ENCODE data around the gene PTPRR. TPM values are rescaled to one million over a fixed set of nuclear protein-coding genes. Genes with fewer than 3 reads are reported as not detected.
A peak's percentile ranks its signal among the peaks of the same experiment; 100 is the strongest.

The PTPRR gene
- total RNA-seq, 1 donor from 2014 or later = 0.33 TPM

DNA sequence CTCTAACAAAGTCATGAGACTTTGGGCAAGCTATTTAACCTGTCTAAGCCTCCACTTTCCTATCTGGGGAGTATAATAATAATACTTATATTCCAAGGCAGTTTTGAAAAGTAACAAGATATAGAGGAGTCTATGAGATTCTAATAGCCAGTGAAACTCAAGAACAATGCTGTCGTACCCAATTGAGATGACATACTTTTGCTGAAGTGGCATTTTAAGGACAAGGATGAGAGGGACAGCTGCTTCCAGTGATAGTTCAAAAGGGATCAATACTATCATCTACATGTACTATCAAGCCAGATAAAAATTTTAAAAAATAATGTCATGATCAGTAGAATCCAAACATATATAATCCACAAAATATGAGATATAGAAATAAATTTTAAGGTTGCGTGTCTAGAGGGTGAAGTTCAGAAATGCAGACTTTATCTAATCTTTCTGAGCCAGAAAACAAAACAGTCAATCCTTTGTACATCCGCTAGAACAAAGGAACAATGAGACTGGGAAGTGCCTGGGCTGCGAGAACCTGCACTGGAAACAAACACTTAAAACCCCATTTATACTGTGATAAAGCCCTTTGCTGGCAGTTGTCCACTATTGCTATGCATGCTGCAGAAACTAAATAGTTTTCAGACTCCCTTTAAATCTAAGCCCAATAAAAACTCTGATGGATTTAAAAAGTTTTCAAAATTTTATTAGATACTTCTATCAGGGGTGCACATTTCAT lies 321.9 kb downstream of the PTPRR start:
- H3K27ac Mint-ChIP-seq (ENCODE audit: unreplicated experiment) = peak overlapping the region; percentile 92
- H3K36me3 Mint-ChIP-seq (ENCODE audit: low read depth, unreplicated experiment) = peaks cover 43% of the 10 kb centered on the region
- DNase-seq (ENCODE audit: low spot score) = no peak
- no peaks in the 10 kb centered on the region for H3K9me3 Mint-ChIP-seq (ENCODE audit: unreplicated experiment)
- H3K4me3 Mint-ChIP-seq (ENCODE audit: unreplicated experiment) = no peak overlapping the region
- H3K4me1 Mint-ChIP-seq (ENCODE audit: unreplicated experiment) = peaks cover 31% of the 10 kb centered on the region
- H3K27me3 Mint-ChIP-seq (ENCODE audit: unreplicated experiment) = no peaks in the 10 kb centered on the region
- TF ChIP-seq, protein P1, sequence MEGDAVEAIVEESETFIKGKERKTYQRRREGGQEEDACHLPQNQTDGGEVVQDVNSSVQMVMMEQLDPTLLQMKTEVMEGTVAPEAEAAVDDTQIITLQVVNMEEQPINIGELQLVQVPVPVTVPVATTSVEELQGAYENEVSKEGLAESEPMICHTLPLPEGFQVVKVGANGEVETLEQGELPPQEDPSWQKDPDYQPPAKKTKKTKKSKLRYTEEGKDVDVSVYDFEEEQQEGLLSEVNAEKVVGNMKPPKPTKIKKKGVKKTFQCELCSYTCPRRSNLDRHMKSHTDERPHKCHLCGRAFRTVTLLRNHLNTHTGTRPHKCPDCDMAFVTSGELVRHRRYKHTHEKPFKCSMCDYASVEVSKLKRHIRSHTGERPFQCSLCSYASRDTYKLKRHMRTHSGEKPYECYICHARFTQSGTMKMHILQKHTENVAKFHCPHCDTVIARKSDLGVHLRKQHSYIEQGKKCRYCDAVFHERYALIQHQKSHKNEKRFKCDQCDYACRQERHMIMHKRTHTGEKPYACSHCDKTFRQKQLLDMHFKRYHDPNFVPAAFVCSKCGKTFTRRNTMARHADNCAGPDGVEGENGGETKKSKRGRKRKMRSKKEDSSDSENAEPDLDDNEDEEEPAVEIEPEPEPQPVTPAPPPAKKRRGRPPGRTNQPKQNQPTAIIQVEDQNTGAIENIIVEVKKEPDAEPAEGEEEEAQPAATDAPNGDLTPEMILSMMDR (IDR thresholded peaks at IDR 0.05; ENCODE audit: unreplicated experiment) = no peak

DNA sequence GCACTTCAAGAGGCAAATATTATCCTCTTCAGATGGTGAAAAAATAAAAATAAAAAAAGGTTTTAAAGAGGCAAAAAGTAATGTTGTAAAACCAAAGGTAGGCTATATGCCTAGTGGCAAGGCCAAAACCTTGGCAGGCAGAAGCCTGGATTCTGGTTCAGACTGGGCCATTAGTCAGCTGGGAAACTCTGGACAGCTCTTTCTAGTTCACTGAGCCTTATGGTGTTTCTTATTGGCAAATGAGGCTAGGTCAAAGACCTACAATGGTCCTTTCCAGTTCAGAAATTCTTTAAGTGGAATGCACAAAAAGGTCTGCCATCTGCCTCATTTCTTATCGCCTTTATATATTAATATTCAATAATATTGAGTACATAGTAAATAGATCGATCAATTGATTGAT lies 327.9 kb downstream of the PTPRR start:
- no peaks in the 10 kb centered on the region for H3K9me3 Mint-ChIP-seq (ENCODE audit: unreplicated experiment)
- DNase-seq (ENCODE audit: low spot score) = no peak
- peaks cover 16% of the 10 kb centered on the region for H3K4me1 Mint-ChIP-seq (ENCODE audit: unreplicated experiment)
- no peak overlapping the region for H3K4me3 Mint-ChIP-seq (ENCODE audit: unreplicated experiment)
- no peak overlapping the region for H3K27ac Mint-ChIP-seq (ENCODE audit: unreplicated experiment)
- TF ChIP-seq, protein P1 (IDR thresholded peaks at IDR 0.05; ENCODE audit: unreplicated experiment) = no peak
- H3K36me3 Mint-ChIP-seq (ENCODE audit: low read depth, unreplicated experiment) = peaks cover 76% of the 10 kb centered on the region
- H3K27me3 Mint-ChIP-seq (ENCODE audit: unreplicated experiment) = no peaks in the 10 kb centered on the region

DNA sequence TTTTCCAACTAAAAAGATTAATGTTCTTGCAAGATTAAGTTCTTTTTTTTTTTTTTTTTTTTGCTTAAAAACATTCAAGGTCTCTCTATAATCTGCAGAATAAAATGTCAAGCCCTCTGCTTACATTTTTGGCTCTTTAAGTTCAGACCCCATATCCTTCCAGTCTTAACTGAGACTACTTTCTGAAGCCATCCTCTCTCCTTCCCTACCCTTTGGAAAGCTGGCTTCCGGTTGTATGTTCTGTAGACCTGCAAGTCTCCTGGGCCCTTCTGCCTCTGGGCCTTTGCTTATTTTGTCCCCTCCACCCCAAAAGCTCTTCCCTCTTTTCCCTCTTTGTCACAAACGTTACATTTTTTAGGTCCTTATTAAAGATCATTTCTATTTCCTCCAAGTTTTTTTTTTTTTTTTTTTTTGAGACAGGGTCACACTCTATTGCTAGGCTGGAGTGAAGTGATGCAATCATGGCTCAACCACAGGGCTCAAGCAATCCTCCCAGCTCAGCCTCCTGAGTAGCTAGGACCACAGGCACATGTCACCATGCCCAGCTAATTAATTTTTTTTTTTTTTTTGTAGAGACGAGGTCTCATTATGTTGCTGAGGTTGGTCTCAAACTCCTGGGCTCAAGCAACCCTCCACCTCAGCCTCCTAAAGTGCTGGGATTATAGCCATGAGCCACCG lies 329.9 kb downstream of the PTPRR start:
- H3K36me3 Mint-ChIP-seq (ENCODE audit: low read depth, unreplicated experiment) = peaks cover 83% of the 10 kb centered on the region

DNA sequence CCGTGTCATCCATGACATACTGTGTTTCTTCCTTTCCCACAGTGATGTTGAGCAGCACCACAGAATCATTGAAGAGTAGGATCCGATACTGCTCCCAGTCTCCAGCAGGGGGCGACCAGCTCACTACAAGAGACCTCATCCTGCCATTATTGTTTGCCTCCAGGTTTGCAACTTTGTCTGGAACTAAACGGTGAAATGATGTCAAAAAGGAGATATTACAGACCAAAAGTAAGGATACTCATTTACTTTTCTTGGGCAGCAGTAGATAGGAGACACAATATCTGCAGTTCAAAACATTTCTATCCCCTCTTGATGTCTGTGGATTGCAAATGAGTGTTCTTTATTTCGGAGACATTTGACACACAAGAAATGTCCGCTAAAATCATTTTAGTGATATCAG lies 330.5 kb downstream of the PTPRR start:
- DNase-seq (ENCODE audit: low spot score) = peak; percentile 78
- no peak overlapping the region for H3K27ac Mint-ChIP-seq (ENCODE audit: unreplicated experiment)
- H3K4me1 Mint-ChIP-seq (ENCODE audit: unreplicated experiment) = peaks cover 8% of the 10 kb centered on the region
- H3K9me3 Mint-ChIP-seq (ENCODE audit: unreplicated experiment) = no peaks in the 10 kb centered on the region
- peaks cover 82% of the 10 kb centered on the region for H3K36me3 Mint-ChIP-seq (ENCODE audit: low read depth, unreplicated experiment)
- TF ChIP-seq, protein P1 (IDR thresholded peaks at IDR 0.05; ENCODE audit: unreplicated experiment) = peak; percentile 86
- no peaks in the 10 kb centered on the region for H3K27me3 Mint-ChIP-seq (ENCODE audit: unreplicated experiment)
- peak overlapping the region; percentile 22 for H3K4me3 Mint-ChIP-seq (ENCODE audit: unreplicated experiment)

More for the DNA sequence above, 329.9 kb downstream of the PTPRR start:
- TF ChIP-seq, protein P1 (IDR thresholded peaks at IDR 0.05; ENCODE audit: unreplicated experiment) = no peak
- H3K27me3 Mint-ChIP-seq (ENCODE audit: unreplicated experiment) = no peaks in the 10 kb centered on the region
- no peak for DNase-seq (ENCODE audit: low spot score)
- H3K4me1 Mint-ChIP-seq (ENCODE audit: unreplicated experiment) = peaks cover 8% of the 10 kb centered on the region
- no peaks in the 10 kb centered on the region for H3K9me3 Mint-ChIP-seq (ENCODE audit: unreplicated experiment)
- no peak overlapping the region for H3K4me3 Mint-ChIP-seq (ENCODE audit: unreplicated experiment)
- no peak overlapping the region for H3K27ac Mint-ChIP-seq (ENCODE audit: unreplicated experiment)

Other genes with a start within 250 kb of the PTPRR start
- not detected for gene TSPAN8, start 237.3 kb upstream of the PTPRR start, total RNA-seq (ENCODE audit: unreplicated experiment)

Data from endothelial cell (in vitro differentiated cells).